ENCODE measurements around the gene PRKCH.

- TF ChIP-seq CTCF (conservative IDR thresholded peaks at IDR 0.05; ENCODE audit: low read length) (no peak), EZH2phosphoT487 (IDR thresholded peaks at IDR 0.05; ENCODE audit: borderline replicate concordance, low read depth, low read length) (no peak)
These were observed 235.9 kb downstream of the PRKCH start for GRCh38 chr14:61557262-61557661.
